GM18526 (cell line): ENCODE measurements around the gene C5orf24.
A peak's percentile ranks its signal among the peaks of the same experiment; 100 is the strongest.

Source experiments
- POLR2A ChIP-seq: IDR thresholded peaks from 3 replicates; pipeline ENCODE4 v1.6.1; 2011; ENCODE audit not compliant: insufficient read length; ENCODE audit errors: extremely low read depth

C5orf24 gene

DNA sequence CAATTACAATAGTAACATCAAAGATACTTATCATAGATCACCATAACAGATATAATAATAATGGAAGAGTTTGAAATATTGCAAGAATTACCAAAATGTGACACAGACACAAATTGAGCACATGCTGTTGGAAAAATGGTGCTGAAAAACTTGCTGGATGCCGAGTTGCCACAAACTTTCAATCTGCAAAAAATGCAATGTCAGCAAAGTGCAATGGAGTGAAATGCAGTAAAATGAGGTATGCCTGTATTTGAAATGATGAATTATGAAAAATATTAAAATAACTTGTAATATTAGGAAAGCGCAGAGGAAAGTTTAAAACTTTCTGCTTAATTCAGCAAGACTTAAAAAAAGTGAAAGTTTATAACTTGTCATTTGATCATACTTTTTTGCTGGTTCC is 47.2 kb downstream of the C5orf24 start:
- no peak for TF ChIP-seq POLR2A

DNA sequence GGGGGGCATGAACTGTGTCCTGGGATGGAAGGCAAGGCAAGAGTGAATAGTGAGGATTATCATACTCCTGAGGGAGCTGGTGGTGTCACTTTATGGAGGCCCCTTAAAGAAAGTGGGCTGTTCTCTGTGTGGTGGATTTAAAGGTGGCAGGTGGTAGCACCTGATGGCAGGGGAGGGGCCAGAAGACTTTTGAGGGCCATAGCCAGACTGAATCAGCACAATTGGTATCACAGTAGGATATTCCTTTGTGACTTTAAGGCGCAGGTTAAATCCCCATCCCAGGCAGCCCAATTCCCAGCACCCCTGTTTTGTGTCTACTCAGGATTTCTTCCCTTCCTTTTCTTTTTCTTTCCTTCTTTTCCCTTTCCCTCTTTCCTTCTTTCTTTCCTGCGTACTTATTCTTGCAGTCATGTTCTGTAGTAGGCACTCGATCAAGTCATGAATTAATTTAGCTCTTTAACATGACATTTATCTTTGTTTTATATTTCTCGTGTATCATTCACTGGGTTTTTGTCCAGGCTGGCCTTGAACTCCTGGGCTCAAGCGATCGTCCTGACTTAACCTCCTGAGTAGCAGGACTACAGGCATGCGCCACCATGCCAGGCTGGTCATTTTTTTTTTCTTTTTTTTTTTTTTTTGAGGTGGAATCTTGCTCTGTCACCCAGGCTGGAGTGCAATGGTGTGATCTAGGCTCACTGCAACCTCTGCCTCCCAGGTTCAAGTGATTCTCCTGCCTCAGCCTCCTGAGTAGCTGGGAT is 48.2 kb downstream of the C5orf24 start:
- TF ChIP-seq POLR2A: no peak

DNA sequence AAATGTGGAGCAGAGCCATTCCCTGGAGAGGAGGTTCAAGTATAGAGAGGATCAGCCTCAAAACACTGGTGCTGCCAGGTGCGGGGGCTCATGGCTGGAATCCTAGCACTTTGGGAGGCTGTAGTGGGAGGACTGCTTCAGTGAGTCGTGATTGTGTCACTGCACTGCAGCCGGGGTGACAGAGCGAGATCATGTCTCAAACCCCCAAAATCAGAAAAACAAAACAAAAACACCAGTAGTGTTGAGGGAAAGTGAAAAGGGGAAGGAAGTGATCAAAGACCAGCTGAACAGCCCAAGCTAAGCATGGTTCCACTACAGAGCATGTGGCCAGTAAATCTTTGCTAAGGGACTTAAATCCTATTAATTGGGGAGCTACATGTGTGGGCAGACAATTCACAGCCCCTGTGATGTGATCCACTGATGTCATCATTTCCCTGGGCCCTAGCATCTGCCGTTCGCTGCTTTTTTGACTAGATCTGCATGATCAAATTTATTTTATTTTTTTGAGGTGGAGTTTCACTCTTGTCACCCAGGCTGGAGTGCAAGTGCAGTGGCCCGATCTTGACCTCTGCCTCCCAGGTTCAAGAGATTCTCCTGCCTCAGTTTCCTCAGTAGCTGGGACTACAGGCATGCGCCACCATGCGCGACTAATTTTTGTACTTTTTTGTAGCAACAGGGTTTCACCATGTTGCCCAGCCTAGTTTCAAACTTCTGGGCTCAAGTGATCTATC is 56.5 kb downstream of the C5orf24 start:
- no peak for TF ChIP-seq POLR2A

DNA sequence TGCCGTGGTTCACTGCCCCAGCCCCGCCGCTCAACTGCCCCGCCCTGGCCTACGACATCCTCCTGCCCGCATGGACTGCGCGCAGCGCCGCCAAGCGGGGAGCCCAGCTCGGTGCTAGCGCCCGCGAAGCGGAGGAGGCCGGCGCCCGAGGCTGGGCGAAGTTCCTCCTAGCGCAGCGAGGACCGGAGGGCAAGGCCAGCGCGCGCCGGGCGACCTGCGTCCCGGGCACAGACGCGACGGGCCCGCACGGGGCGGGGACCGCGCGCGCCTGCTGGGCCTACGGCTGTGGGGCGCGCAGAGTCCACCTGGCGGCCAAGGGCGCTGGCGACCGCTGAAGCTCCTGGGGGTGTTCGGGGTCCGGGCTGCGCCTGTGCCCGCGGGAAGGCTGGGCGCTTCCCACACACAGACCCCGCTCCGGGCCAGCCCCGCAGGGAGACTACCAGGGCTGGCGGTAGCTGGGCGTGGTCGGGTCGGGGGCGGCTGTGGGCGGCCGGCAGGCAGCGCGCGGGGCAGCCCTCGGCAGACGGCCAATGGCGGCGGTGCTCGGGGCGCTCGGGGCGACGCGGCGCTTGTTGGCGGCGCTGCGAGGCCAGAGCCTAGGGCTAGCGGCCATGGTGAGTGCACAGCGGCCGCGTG is 59.0 kb downstream of the C5orf24 start, which contains the start of gene PCBD2:
PCBD2 (plus strand) TSS at position 522 of the 636 bp plus-strand sequence; CDS start at position 531, 9 bp downstream.
- peak; percentile 72 for TF ChIP-seq POLR2A

GRCh38 chr5:134905246-134905996 is 59.7 kb downstream of the C5orf24 start:
- no peak for TF ChIP-seq POLR2A

GRCh38 chr5:134906811-134907210 is 61.0 kb downstream of the C5orf24 start:
- TF ChIP-seq POLR2A: no peak
